Fibroblast of pulmonary artery (primary cell): ENCODE measurements around the gene TMED5.

Experiments
- DNase-seq: peaks from one replicate; pipeline ENCODE4 v3.0.0-alpha.2; 2010; ENCODE audit warnings: low read depth
- H3K4me3 ChIP-seq: replicated peaks from 2 replicates; pipeline ENCODE4 v1.5.1; 2011; ENCODE audit warnings: low read depth, mild to moderate bottlenecking, control low read depth, low read length, moderate library complexity
- CTCF ChIP-seq: IDR thresholded peaks from 2 replicates; pipeline ENCODE4 v1.5.1; 2011; ENCODE audit warnings: mild to moderate bottlenecking, control low read depth, low read length, inconsistent platforms; ENCODE audit errors: missing control alignments

TMED5 gene

GRCh38 chr1:93140106-93140505 is 40.1 kb downstream of the TMED5 start:
- H3K4me3 ChIP-seq, result no peak overlapping the region
- TF ChIP-seq CTCF, result no peak
- peak; percentile 13 for DNase-seq

GRCh38 chr1:93137604-93138292 is 42.5 kb downstream of the TMED5 start:
- no peak for DNase-seq
- TF ChIP-seq CTCF, result no peak

GRCh38 chr1:93136445-93136844 is 43.8 kb downstream of the TMED5 start:
- TF ChIP-seq CTCF, result no peak
- no peak for DNase-seq
- H3K4me3 ChIP-seq, result no peak overlapping the region

More at GRCh38 chr1:93137604-93138292, 42.5 kb downstream of the TMED5 start:
- no peak overlapping the region for H3K4me3 ChIP-seq

- DNase-seq, result no peak
- H3K4me3 ChIP-seq, result no peak overlapping the region
- TF ChIP-seq CTCF, result no peak
Observed at GRCh38 chr1:93132638-93133037, 47.6 kb downstream of the TMED5 start.

GRCh38 chr1:93129507-93130099 is 50.6 kb downstream of the TMED5 start:
- H3K4me3 ChIP-seq, result no peak overlapping the region
- TF ChIP-seq CTCF, result no peak
- no peak for DNase-seq

GRCh38 chr1:93124556-93125355 is 55.5 kb downstream of the TMED5 start:
- no peak overlapping the region for H3K4me3 ChIP-seq
- DNase-seq, result no peak
- no peak for TF ChIP-seq CTCF
